ENCODE results near the gene LRMDA. TPM values are rescaled to one million over a fixed set of nuclear protein-coding genes. Genes with fewer than 3 reads are reported as not detected.

The LRMDA gene
- total RNA-seq, 4 donors from 2014 or later: 9.8 to 18.6 (median 15.8) TPM

DNA sequence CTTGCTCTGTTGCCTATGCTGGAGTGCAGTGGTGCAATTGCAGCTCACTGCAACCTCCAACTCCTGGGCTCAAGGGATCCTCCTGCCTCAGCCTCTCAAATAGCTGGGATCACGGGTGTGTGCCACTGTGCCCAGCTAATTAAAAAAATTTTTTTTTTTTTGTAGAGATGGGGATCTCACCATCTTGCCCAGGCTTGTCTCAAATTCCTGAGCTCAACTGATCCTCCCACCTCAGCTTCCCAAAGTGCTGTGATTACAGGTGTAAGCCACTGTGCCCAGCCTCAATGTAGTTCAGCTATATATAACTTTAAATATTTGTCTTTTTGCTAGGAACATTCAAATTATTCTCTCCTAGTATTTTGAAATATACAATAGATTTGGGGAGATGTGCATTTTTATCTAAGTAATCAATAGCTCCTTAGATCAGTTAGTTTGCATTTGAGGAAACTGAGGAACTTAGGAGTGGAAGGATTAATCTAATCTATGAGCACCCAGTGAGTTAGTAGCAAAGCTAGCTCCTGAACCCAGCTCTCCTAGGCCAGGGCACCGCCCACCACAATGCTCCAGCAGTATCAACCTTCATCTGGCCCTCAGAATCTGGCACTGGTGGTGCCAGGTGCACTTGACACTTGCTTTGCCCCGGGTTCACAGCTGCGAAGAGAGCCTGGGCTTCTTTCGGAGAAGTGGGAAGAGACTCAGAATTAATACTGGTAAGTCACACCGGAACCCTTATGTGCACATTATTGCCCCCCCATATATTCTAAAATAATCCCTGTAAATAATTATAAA lies 5.9 kb upstream of the LRMDA start:
- Histone ChIP-seq H3K9me3 (no peaks in the 10 kb centered on the region), H3K4me1 (peaks cover 0 to 28% (median 3%) of the 10 kb centered on the region in 4 donors), H3K36me3 (no peaks in the 10 kb centered on the region), H3K27ac (no peak overlapping the region), H3K27me3 (no peaks in the 10 kb centered on the region), H3K4me3 (no peak overlapping the region)
- TF ChIP-seq CTCF (IDR thresholded peaks at IDR 0.05) (no peak), POLR2A (IDR thresholded peaks at IDR 0.05) (no peak), EP300 (IDR thresholded peaks at IDR 0.05) (no peak)
- DNase-seq (ENCODE audit: low spot score in 2 of 2): no peak
- WGBS, 2 donors: 93 to 98% methylated on average over 6 of the region's 6 CpGs

GRCh38 chr10:75426880-75427279 lies 4.5 kb upstream of the LRMDA start:
- Histone ChIP-seq H3K4me1 (peaks cover 0 to 39% (median 6%) of the 10 kb centered on the region in 4 donors), H3K27me3 (no peaks in the 10 kb centered on the region), H3K9me3 (no peaks in the 10 kb centered on the region), H3K36me3 (no peaks in the 10 kb centered on the region), H3K4me3 (no peak overlapping the region), H3K27ac (no peak overlapping the region)
- no peak for DNase-seq (ENCODE audit: low spot score in 2 of 2)
- 88 to 90% methylated on average over 1 of the region's 1 CpG for whole genome bisulfite sequencing, 2 donors
- TF ChIP-seq EP300 (IDR thresholded peaks at IDR 0.05) (no peak), CTCF (IDR thresholded peaks at IDR 0.05) (no peak), POLR2A (IDR thresholded peaks at IDR 0.05) (no peak)

- TF ChIP-seq POLR2A (IDR thresholded peaks at IDR 0.05) (no peak), EP300 (IDR thresholded peaks at IDR 0.05) (no peak), CTCF (IDR thresholded peaks at IDR 0.05) (no peak)
- 45 to 50% methylated on average over 3 of the region's 3 CpGs for whole genome bisulfite sequencing, 2 donors
- H3K4me1 ChIP-seq: peaks cover 0 to 50% (median 6%) of the 10 kb centered on the region in 4 donors
- H3K27ac ChIP-seq: peak overlapping the region in 3 of 4 donors; percentile 13 to 57 (median 46)
- no peak for DNase-seq (ENCODE audit: low spot score in 2 of 2)
- no peaks in the 10 kb centered on the region for H3K9me3 ChIP-seq
- no peaks in the 10 kb centered on the region for H3K27me3 ChIP-seq
- H3K4me3 ChIP-seq: no peak overlapping the region
- H3K36me3 ChIP-seq: no peaks in the 10 kb centered on the region
Measured at GRCh38 chr10:75427951-75428350, 3.5 kb upstream of the LRMDA start.

- TF ChIP-seq CTCF (IDR thresholded peaks at IDR 0.05) (no peak), POLR2A (IDR thresholded peaks at IDR 0.05) (no peak), EP300 (IDR thresholded peaks at IDR 0.05) (no peak)
- Histone ChIP-seq H3K9me3 (no peaks in the 10 kb centered on the region), H3K4me1 (peaks cover 0 to 52% (median 6%) of the 10 kb centered on the region in 4 donors), H3K36me3 (no peaks in the 10 kb centered on the region), H3K4me3 (no peak overlapping the region), H3K27me3 (no peaks in the 10 kb centered on the region), H3K27ac (peak overlapping the region in 3 of 4 donors; percentile 36 to 57 (median 46))
- 66 to 71% methylated on average over 9 of the region's 9 CpGs for WGBS, 2 donors
- DNase-seq (ENCODE audit: low spot score in 2 of 2): no peak
Measured at GRCh38 chr10:75428434-75429158, 2.8 kb upstream of the LRMDA start.

Measured in tibial nerve (tissue), 4 donors.